Germinal center (tissue), 1 donor: Measurements from ENCODE around the gene COMMD7.

Experiments
- DNase-seq: peaks from one replicate; pipeline ENCODE4 v3.0.0; 2012; ENCODE audit warnings: mixed read lengths, low spot score

COMMD7 gene

GRCh38 chr20:32743237-32744112 lies at the start of gene COMMD7:
Gene COMMD7 (minus strand): TSS chr20:32743467. CDS start chr20:32743391, 76 bp downstream.
- DNase-seq: peak; percentile 75

- no peak for DNase-seq
Measured at GRCh38 chr20:32792731-32793458, 49.6 kb upstream of the COMMD7 start.

GRCh38 chr20:32792316-32792715 lies 49.0 kb upstream of the COMMD7 start:
- DNase-seq: peak; percentile 60

GRCh38 chr20:32790751-32791057 lies 47.4 kb upstream of the COMMD7 start:
- no peak for DNase-seq

GRCh38 chr20:32789896-32790750 lies 46.9 kb upstream of the COMMD7 start:
- peak; percentile 86 for DNase-seq

GRCh38 chr20:32787168-32787567 lies 43.9 kb upstream of the COMMD7 start:
- no peak for DNase-seq

GRCh38 chr20:32786059-32786760 lies 42.9 kb upstream of the COMMD7 start:
- no peak for DNase-seq

- DNase-seq: no peak
Measured at GRCh38 chr20:32784369-32785080, 41.3 kb upstream of the COMMD7 start.

- no peak for DNase-seq
Measured at GRCh38 chr20:32780749-32781655, 37.7 kb upstream of the COMMD7 start.

GRCh38 chr20:32780278-32780677 lies 37.0 kb upstream of the COMMD7 start:
- no peak for DNase-seq

- DNase-seq: no peak
Measured at GRCh38 chr20:32779500-32780211, 36.4 kb upstream of the COMMD7 start.

GRCh38 chr20:32777177-32777956 lies 34.1 kb upstream of the COMMD7 start:
- DNase-seq: no peak

- DNase-seq: no peak
Measured at GRCh38 chr20:32775336-32775991, 32.2 kb upstream of the COMMD7 start.

GRCh38 chr20:32773855-32774254 lies 30.6 kb upstream of the COMMD7 start:
- DNase-seq: no peak

- no peak for DNase-seq
Measured at GRCh38 chr20:32773223-32773622, 30.0 kb upstream of the COMMD7 start.

- no peak for DNase-seq
Measured at GRCh38 chr20:32772046-32772445, 28.8 kb upstream of the COMMD7 start.

GRCh38 chr20:32767418-32768198 lies 24.3 kb upstream of the COMMD7 start:
- DNase-seq: no peak
